WTC11 (cell line): Measurements from ENCODE around the gene ERBB4. TPM values are rescaled to one million over a fixed set of nuclear protein-coding genes. Genes with fewer than 3 reads are reported as not detected.

Experiments
- ATAC-seq: fragments of 200-7000 bp; cut with Tn5 transposase; 2 replicates; pipeline ENCODE4 v1.10.0; 2021; ENCODE audit warnings: mild to moderate bottlenecking, moderate library complexity
- CTCF ChIA-PET: fragments of 300-600 bp; sonication (Branson Sonifier 250); formaldehyde crosslinking; loops from one replicate; lab custom pipeline; 2021; ENCODE audit warnings: antibody characterized with exemption; lab: Charles Lee
- POLR2A ChIA-PET: fragments of 350-600 bp; sonication (Branson Sonifier 250); formaldehyde crosslinking; loops from one replicate; lab custom pipeline; 2021; ENCODE audit warnings: antibody characterized with exemption; lab: Charles Lee
- DNase-seq: peaks from one replicate; pipeline ENCODE4 v3.0.0; 2021; ENCODE audit warnings: low spot score
- H3K27ac Mint-ChIP-seq: 2 replicates; pipeline ENCODE4 v1.8.0; 2021; ENCODE audit warnings: mixed read lengths
- H3K27me3 Mint-ChIP-seq: 2 replicates; pipeline ENCODE4 v1.8.0; 2021; ENCODE audit warnings: low read depth, mild to moderate bottlenecking, moderate library complexity, mixed read lengths
- H3K36me3 Mint-ChIP-seq: 2 replicates; pipeline ENCODE4 v1.8.0; 2021; ENCODE audit warnings: mixed read lengths
- H3K4me1 Mint-ChIP-seq: 2 replicates; pipeline ENCODE4 v1.8.0; 2022; ENCODE audit warnings: mixed read lengths
- H3K4me3 Mint-ChIP-seq: 2 replicates; pipeline ENCODE4 v1.8.0; 2021; ENCODE audit warnings: mild to moderate bottlenecking, moderate library complexity, mixed read lengths
- H3K9me3 Mint-ChIP-seq: 2 replicates; pipeline ENCODE4 v1.8.0; 2021; ENCODE audit warnings: mixed read lengths
- AR ChIP-seq: fragments of 250-450 bp; sonication (Bioruptor Pico); IDR thresholded peaks from 2 replicates; pipeline ENCODE4 v1.9.0; 2021; ENCODE audit warnings: mild to moderate bottlenecking
- ATF1 ChIP-seq: sonication (generic); formaldehyde crosslinking; IDR thresholded peaks from 2 replicates; pipeline ENCODE4 v1.8.1; 2023; ENCODE audit warnings: mild to moderate bottlenecking, moderate library complexity, missing genetic modification reagents
- ATF3 ChIP-seq: sonication (generic); formaldehyde crosslinking; conservative IDR thresholded peaks from 2 replicates; pipeline ENCODE4 v1.8.1; 2022; ENCODE audit warnings: mild to moderate bottlenecking, missing genetic modification reagents
- ATF6 ChIP-seq: sonication (generic); formaldehyde crosslinking; IDR thresholded peaks from 2 replicates; pipeline ENCODE4 v1.8.1; 2023; ENCODE audit warnings: mild to moderate bottlenecking, missing genetic modification reagents
- E2F1 ChIP-seq: sonication (generic); formaldehyde crosslinking; IDR thresholded peaks from 2 replicates; pipeline ENCODE4 v1.8.0; 2022; ENCODE audit warnings: mild to moderate bottlenecking, missing genetic modification reagents
- ELF4 ChIP-seq: sonication (generic); formaldehyde crosslinking; IDR thresholded peaks from 2 replicates; pipeline ENCODE4 v1.8.1; 2022; ENCODE audit warnings: low read depth, mild to moderate bottlenecking, moderate library complexity, missing genetic modification reagents
- ESRRA ChIP-seq: sonication (generic); formaldehyde crosslinking; IDR thresholded peaks from 2 replicates; pipeline ENCODE4 v1.8.1; 2022; ENCODE audit warnings: mild to moderate bottlenecking, missing genetic modification reagents, borderline replicate concordance
- FOXJ3 ChIP-seq: sonication (generic); formaldehyde crosslinking; IDR thresholded peaks from 2 replicates; pipeline ENCODE4 v1.9.0; 2021; ENCODE audit warnings: missing genetic modification reagents, mild to moderate bottlenecking, borderline replicate concordance
- FOXP1 ChIP-seq: sonication (generic); formaldehyde crosslinking; IDR thresholded peaks from 2 replicates; pipeline ENCODE4 v1.8.0; 2022; ENCODE audit warnings: missing genetic modification reagents, mild to moderate bottlenecking, moderate library complexity, borderline replicate concordance
- GTF2I ChIP-seq: fragments of 250-450 bp; sonication (Bioruptor Pico); conservative IDR thresholded peaks from 2 replicates; pipeline ENCODE4 v1.4.0; 2021; ENCODE audit warnings: mild to moderate bottlenecking
- HMGA2 ChIP-seq: fragments of 250-450 bp; sonication (Bioruptor Pico); IDR thresholded peaks from 2 replicates; pipeline ENCODE4 v1.4.0; 2021; ENCODE audit warnings: mild to moderate bottlenecking, moderate library complexity
- MAX ChIP-seq: sonication (generic); formaldehyde crosslinking; IDR thresholded peaks from 2 replicates; pipeline ENCODE4 v1.8.0; 2022; ENCODE audit warnings: mild to moderate bottlenecking, missing genetic modification reagents
- MXD4 ChIP-seq: fragments of 250-450 bp; sonication (Bioruptor Pico); IDR thresholded peaks from 2 replicates; pipeline ENCODE4 v1.8.0; 2021; ENCODE audit warnings: mild to moderate bottlenecking, moderate library complexity, borderline replicate concordance
- MYBL2 ChIP-seq: sonication (generic); formaldehyde crosslinking; IDR thresholded peaks from 2 replicates; pipeline ENCODE4 v1.8.1; 2023; ENCODE audit warnings: mild to moderate bottlenecking, moderate library complexity, missing genetic modification reagents
- NFYB ChIP-seq: sonication (generic); formaldehyde crosslinking; conservative IDR thresholded peaks from 2 replicates; pipeline ENCODE4 v1.8.0; 2022; ENCODE audit warnings: low read depth, missing genetic modification reagents
- SMAD3 ChIP-seq: sonication (generic); formaldehyde crosslinking; IDR thresholded peaks from 2 replicates; pipeline ENCODE4 v1.8.0; 2022; ENCODE audit warnings: missing genetic modification reagents, mild to moderate bottlenecking, borderline replicate concordance
- SOX15 ChIP-seq: fragments of 250-450 bp; sonication (Bioruptor Pico); IDR thresholded peaks from 2 replicates; pipeline ENCODE4 v1.9.0; 2021; ENCODE audit warnings: mild to moderate bottlenecking
- TCF7 ChIP-seq: sonication (generic); formaldehyde crosslinking; IDR thresholded peaks from 2 replicates; pipeline ENCODE4 v1.8.0; 2022; ENCODE audit warnings: mild to moderate bottlenecking, low read depth, missing genetic modification reagents, moderate library complexity
- TEAD1 ChIP-seq: sonication (generic); formaldehyde crosslinking; IDR thresholded peaks from 2 replicates; pipeline ENCODE4 v1.8.0; 2022; ENCODE audit warnings: mild to moderate bottlenecking, missing genetic modification reagents
- TEAD4 ChIP-seq: sonication (generic); formaldehyde crosslinking; IDR thresholded peaks from 2 replicates; pipeline ENCODE4 v1.8.0; 2022; ENCODE audit warnings: mild to moderate bottlenecking, missing genetic modification reagents
- ZBTB43 ChIP-seq: sonication (generic); formaldehyde crosslinking; IDR thresholded peaks from 2 replicates; pipeline ENCODE4 v1.8.1; 2023; ENCODE audit warnings: mild to moderate bottlenecking, missing genetic modification reagents
- ZNF219 ChIP-seq: sonication (generic); formaldehyde crosslinking; IDR thresholded peaks from 2 replicates; pipeline ENCODE4 v1.8.0; 2023; ENCODE audit warnings: missing genetic modification reagents, mild to moderate bottlenecking, borderline replicate concordance
- ZNF512 ChIP-seq: sonication (generic); formaldehyde crosslinking; IDR thresholded peaks from 2 replicates; pipeline ENCODE4 v1.8.1; 2022; ENCODE audit warnings: missing genetic modification reagents, borderline replicate concordance
- total RNA-seq: library from RNA; stranded (reverse); gene quantifications from 3 replicates; pipeline ENCODE4 v1.2.3, GENCODE V29; 2021

ERBB4 gene
- total RNA-seq, 1 experiment from 2014 or later: 1.6 TPM

- peaks cover 4% of the 10 kb centered on the region for H3K36me3 Mint-ChIP-seq
- H3K27ac Mint-ChIP-seq: no peak overlapping the region
- TF ChIP-seq FOXJ3 (no peak), HMGA2 (CRISPR knock-in tag) (no peak), ATF6 (CRISPR knock-in tag) (no peak), ZBTB43 (CRISPR knock-in tag) (no peak), SOX15 (CRISPR knock-in tag) (no peak), MYBL2 (CRISPR knock-in tag) (no peak), ZNF512 (CRISPR knock-in tag) (no peak), GTF2I (CRISPR knock-in tag) (no peak), NFYB (CRISPR knock-in tag) (no peak), ATF1 (CRISPR knock-in tag) (no peak), ELF4 (CRISPR knock-in tag) (no peak), AR (CRISPR knock-in tag) (no peak), ZNF219 (CRISPR knock-in tag) (no peak)
- TF ChIP-seq, all 79 proteins: peak for 0
- DNase-seq (no peak), ATAC-seq (no peak)
- H3K27me3 Mint-ChIP-seq: no peaks in the 10 kb centered on the region
- ChIA-PET POLR2A (no interaction called here), CTCF (no interaction called here)
- peaks cover 18% of the 10 kb centered on the region for H3K4me1 Mint-ChIP-seq
- peaks cover 8% of the 10 kb centered on the region for H3K9me3 Mint-ChIP-seq
- no peak overlapping the region for H3K4me3 Mint-ChIP-seq
Measured at GRCh38 chr2:212423089-212423488, 115.5 kb downstream of the ERBB4 start.

- Mint-ChIP-seq H3K36me3 (peaks cover 4% of the 10 kb centered on the region), H3K4me1 (peaks cover 5% of the 10 kb centered on the region), H3K27me3 (no peaks in the 10 kb centered on the region), H3K9me3 (peaks cover 8% of the 10 kb centered on the region), H3K27ac (no peak overlapping the region), H3K4me3 (no peak overlapping the region)
- TF ChIP-seq ESRRA: no peak
- no peak for TF ChIP-seq ATF3 (CRISPR knock-in tag)
- no peak for TF ChIP-seq ZNF512 (CRISPR knock-in tag)
- no peak for TF ChIP-seq MAX
- no peak for TF ChIP-seq E2F1 (CRISPR knock-in tag)
- no peak for TF ChIP-seq FOXP1 (CRISPR knock-in tag)
- TF ChIP-seq TEAD4 (CRISPR knock-in tag): no peak
- TF ChIP-seq TCF7 (CRISPR knock-in tag): no peak
- TF ChIP-seq MXD4: no peak
- TF ChIP-seq TEAD1 (CRISPR knock-in tag): no peak
- TF ChIP-seq SMAD3 (CRISPR knock-in tag): no peak
- ChIA-PET POLR2A (no interaction called here), CTCF (no interaction called here)
- DNase-seq (no peak), ATAC-seq (no peak)
Measured at GRCh38 chr2:212421556-212422334, 116.9 kb downstream of the ERBB4 start.
